ENCODE results near the gene CACNA2D1. TPM values are rescaled to one million over a fixed set of nuclear protein-coding genes. Genes with fewer than 3 reads are reported as not detected.
"Not testable (repeated sequence)": the region's sequence is repeated elsewhere in the genome, so short reads cannot be mapped to it uniquely, and the experiment has no call there.

CACNA2D1 gene
- total RNA-seq, 1 donor from 2014 or later, result 46.1 TPM

DNA sequence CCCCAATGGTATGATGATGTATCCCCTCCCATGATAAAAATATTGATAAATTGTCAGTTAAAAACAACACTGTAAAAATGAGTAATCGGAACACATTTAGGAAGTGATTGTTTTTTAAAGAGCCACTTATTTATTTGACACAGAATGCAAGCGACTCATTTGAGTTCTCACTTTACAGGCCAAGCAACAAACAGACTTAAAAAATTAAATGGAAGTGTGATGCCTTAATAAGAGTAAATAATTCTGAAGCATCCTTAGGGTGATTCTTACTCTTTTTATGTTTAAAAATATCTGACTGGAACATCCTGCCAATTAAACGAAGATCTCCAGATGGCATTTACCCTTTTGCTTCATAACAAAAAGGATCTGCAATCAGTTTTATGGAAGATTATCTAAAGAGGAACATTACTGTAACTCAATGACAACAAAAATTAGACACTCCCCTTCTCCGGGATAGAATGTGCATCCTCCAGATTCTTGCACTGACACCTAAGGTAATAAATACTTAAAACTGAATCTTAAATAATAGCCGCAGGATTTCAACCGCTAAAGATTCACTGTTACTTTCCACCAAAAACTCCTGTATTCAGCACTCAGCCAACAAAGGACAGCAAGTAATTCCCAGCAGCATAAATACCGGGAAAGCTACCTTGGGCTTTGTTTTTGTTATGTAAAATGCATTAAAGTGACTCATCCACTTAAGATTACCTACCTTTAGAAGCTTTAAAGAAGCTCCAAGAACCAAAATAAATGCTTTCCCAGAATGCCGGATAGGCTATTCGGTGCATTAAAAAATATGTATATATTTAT, 1.7 kb downstream of the CACNA2D1 start:
- no peak for ATAC-seq
- DNase-seq (ENCODE audit: missing footprints), result no peak
- intact Hi-C loops (cut with DNase I), result loop anchor here (2.0 to 10.0 kb wide), 3 partner anchors 127 to 387 kb away; no protein-coding TSS in a partner anchor

DNA sequence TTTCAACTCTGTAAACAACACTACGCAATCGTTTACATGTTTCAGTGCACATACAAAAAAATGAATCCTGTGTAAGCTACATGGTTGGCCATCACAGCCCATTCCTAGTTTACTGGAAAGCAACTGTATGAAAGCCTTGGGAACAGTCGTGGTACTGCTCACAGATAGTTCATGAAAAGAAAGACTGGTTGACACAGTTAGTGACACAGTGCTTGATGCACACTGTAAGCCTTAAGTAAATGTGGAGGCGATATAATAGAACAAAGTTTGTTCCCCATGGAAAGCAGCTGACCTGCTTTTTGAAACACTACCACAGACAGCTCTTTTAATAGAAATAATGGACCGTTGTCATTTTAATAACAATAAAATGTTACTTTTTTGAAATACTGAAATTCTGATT, 5.1 kb downstream of the CACNA2D1 start:
- intact Hi-C loops (cut with DNase I), result no loop called here
- ATAC-seq (no peak), DNase-seq (ENCODE audit: missing footprints) (no peak)

DNA sequence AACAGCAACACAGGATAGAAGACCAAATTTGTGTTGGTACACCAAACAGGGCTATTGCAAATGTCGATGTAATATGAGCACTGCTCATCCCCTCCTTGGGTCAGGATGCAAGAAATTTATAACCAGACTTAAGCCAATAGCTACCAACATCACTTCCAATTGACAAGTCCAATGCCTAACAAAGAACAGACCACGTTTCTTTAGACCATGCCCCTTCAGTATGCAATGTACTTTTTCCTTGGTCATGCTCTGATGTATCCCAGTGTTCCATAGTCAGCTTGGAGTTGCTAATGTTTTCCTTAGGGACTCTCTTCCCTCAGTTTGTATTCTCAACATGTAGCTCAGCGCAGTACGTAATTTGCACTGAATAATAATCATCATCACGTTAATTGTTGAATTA, 7.8 kb downstream of the CACNA2D1 start:
- intact Hi-C loops (cut with DNase I), result no loop called here
- ATAC-seq (no peak), DNase-seq (ENCODE audit: missing footprints) (no peak)

DNA sequence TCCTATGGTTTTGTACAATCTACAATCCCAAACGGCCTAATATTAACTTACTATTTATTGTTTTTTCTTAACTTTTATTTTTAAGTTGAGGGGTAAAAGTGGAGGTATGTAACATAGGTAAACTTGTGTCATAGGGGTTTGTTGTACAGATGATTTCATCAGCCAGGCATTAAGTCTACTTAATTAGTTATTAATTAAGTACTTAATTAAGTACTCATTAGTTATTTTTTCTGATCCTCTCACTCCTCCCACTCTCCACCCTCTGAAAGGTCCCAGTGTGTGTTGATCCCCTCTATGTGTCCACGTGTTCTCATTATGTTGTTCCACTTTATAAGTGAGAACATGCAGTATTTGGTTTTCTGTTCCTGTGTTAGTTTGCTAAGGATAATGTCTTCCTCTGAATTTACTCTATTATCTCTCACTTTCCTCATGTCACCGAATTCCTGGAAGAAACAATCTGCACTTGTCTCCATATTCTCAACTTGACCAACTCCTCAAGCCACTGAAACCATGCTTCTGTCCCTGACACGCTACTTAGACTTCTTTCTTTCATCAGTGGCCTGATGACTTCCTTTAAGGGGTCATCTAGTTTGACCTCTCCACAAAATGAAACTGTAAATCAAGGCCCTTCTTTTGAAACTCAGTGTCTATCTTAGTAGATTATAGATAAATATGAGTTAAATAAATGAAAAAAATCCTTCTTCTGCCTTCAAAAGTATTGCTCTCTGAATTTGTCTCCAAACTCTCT, 9.1 kb downstream of the CACNA2D1 start:
- ATAC-seq (no peak), DNase-seq (ENCODE audit: missing footprints) (no peak)
- intact Hi-C loops (cut with DNase I), result no loop called here

DNA sequence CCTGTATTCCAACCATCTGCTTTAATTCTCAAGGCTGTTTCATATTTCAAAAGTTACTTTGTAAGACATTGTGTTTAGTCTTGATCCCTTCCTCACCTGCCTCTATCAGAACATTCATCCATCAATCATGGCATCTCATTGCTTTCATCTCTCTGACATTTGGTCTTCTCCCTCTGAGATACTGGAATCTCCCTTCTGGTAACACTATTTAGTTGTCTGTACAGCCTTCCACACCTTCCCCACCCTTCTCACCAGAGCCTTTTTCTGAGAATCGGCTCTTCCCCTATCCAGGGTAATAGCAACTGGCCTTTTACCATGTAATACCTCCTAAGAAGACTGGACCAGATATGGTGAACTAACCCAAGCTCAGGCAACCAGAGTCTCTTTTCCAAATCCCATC, 10.1 kb downstream of the CACNA2D1 start:
- ATAC-seq (no peak), DNase-seq (ENCODE audit: missing footprints) (no peak)
- intact Hi-C loops (cut with DNase I), result no loop called here

DNA sequence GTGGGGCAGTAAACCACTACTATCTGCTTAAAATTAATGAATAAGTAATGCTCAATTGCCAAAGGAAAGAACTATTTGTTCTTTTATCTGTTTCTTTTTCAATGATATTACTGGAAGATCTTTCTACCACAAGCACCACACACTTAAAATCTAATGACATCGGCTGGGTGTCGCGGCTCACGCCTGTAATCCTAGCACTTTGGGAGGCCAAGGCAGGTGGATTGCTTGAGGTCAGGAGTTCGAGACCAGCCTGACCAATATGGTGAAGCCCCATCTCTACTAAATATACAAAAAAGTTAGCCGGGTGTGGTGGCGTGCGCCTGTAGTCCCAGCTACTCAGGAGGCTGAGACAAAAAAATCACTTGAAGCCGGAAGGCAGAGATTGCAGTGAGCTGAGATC, 10.8 kb downstream of the CACNA2D1 start:
- DNase-seq (ENCODE audit: missing footprints); ATAC-seq; intact Hi-C loops (cut with DNase I): not testable (repeated sequence)

DNA sequence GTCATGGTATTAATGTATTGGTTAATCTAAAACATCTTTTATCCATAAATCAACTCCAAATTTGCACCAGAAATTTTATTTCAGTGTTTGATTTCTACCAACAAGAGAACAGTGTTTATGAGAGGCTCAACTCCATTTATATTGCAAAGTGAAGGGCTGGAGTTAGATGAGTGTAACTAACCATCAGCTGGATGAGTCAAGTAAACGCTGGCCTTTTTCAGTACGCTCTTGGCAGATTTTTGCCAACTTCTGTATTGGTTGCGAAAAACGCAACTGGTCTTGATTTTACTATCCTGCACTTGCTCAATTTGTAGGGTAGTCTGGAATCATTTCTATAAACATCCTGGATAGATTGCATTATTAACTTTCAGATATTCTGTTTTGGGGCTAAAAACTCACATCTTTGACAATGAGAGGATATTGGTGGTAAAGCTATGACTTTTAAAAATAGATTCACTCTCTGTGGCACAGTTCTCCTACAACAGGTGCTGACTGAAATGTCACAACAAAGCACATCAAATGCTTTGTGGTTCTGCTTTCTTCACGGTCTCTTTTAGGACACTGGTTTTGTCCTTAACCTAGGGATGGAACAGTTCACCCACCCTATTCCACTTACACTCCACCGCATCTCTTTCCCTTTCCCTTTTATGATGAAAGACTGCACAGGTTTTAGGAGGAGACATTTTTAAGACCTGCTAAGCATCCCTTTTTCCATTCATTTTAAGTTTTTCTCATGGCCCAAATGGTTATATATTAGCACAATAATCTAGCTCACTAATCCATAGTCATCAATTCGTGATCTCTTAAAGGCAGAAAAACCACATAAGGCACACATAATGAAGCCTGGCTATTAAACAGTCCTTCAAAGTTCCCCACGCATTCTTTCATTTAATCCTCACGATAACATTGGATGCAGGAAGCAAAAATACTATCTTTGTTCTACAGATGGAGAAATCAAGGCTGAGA, 12.8 kb downstream of the CACNA2D1 start:
- DNase-seq (ENCODE audit: missing footprints) (no peak), ATAC-seq (no peak)
- intact Hi-C loops (cut with DNase I), result no loop called here

DNA sequence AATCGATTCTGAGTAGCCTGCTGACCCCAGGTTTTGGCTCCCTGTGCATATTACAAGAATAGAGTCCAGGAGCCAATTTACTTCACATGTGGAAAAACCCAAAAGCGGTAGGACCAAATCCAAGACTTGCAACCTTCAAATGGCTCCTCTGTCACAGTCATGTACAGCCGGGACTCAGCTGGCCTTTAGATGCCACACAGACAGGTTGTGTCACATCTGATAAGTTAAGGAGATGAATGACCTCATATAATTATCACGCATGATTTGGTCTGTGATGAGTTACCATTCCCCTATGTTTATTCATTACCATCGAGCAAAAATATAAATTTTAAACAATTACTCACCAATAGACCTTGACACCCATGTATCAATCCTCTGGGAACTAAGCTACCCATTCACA, 14.2 kb downstream of the CACNA2D1 start:
- ATAC-seq, result no peak
- DNase-seq (ENCODE audit: missing footprints), result no peak
- intact Hi-C loops (cut with DNase I), result no loop called here

DNA sequence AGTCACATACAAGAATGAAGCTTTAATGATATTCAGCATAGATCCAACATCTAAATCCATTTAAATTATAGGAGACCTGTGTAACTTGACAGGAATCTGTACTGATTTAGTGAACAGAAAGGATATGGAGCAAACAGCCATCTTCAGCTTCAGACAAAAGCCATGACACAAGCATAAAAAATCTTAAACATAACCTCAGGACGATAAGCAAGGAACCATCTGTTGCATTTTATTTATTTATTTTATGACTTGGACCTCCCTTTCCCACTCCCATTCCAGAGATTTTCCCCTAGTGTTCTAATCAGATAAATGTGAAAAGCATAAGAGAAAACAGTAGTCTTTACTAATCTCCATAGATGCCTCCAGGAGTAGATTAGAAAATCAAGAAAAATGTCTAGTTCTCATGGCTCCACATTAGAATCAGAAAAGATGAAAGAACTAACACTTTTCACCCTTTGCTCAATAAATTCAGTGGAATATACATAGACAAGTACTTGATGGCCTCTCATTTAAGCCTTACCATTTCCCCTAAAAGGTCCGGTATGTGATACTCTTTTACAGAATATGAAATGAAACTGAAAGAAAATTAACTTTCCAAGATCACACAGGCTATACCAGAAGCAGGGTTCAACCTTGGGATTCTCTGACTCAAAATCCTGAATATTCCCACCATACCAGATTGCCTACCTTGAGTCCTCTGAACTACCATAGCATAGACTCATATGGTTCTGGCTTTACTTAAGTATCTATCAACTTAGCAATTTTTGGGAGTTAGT, 15.2 kb downstream of the CACNA2D1 start:
- ATAC-seq (no peak), DNase-seq (ENCODE audit: missing footprints) (no peak)
- intact Hi-C loops (cut with DNase I), result no loop called here

DNA sequence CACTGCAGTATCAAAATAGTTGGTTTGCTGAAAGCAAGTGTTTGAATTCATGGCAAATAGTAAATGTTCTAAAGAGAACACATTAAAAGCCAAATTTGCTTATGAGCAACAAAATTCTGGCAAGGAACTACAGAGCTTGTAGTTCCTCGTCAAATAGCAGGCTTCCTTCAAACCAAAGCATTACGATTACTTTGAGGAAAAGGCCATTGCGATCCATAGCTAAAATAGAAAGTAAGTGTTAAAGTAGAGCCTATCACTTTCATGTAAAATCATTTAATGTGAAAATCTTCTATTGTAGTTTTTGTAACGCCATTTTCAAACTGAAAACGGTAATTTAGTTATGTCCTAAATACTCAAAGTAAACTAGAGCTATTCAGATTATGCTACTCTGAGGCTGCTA, 20.1 kb downstream of the CACNA2D1 start:
- ATAC-seq (no peak), DNase-seq (ENCODE audit: missing footprints) (no peak)
- intact Hi-C loops (cut with DNase I), result no loop called here

DNA sequence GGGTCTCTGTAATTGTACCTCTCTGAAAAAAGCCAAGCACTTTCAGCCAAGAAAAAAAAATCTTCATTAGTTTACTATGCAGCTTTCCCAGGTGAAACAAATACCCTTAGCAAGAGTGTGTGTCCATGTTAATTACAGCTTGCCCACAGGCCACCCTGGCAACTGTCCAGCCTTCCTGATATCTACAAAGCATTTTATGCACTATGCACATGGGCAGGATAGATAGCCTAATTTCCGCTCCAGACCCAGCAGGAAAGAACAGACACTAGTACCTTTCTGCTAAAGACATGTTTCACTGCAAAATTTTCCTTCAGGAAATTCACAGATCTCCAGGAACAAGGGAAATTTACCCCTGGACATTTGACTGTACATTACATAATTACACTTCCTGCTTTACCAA, 24.4 kb downstream of the CACNA2D1 start:
- no peak for ATAC-seq
- intact Hi-C loops (cut with DNase I), result no loop called here
- DNase-seq (ENCODE audit: missing footprints), result no peak

DNA sequence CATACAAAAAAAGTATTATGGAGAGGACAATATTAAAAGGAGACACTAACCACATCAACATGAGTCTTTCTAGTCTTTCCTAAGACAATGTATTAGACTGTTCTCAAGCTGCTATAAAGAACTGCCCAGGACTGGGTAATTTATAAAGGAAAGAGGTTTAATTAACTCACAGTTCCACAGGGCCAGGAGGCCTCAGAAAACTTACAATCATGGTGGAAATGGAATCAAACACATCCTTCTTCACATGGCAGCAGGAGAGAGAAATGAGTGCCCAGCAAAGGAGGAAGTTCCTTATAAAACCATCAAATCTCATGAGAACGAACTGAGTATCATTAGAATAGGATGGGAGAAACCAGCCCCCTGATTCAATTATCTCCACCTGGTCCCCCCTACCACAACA, 25.7 kb downstream of the CACNA2D1 start:
- intact Hi-C loops (cut with DNase I), result no loop called here

DNA sequence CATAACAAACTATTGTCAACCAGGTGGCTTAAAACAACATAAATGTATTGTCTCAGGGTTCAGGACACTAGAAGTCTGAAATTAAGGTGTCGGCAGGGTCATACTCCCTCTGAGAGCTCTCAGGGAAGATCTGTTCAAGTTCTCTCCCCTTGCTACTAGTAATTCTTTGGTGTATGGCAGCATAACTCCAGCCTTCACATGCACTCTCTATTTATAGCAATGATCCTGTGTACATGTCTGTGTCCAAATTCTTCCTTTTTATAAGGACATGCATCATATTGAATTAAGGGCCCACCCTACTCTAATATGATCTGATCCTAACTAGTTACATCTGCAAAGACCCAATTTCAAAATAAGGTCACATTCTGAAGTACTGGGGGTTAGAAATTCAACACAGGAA, 27.2 kb downstream of the CACNA2D1 start:
- DNase-seq (ENCODE audit: missing footprints) (no peak), ATAC-seq (no peak)
- intact Hi-C loops (cut with DNase I), result no loop called here

More for the DNA sequence above, 25.7 kb downstream of the CACNA2D1 start:
- no peak for DNase-seq (ENCODE audit: missing footprints)
- ATAC-seq, result no peak

DNA sequence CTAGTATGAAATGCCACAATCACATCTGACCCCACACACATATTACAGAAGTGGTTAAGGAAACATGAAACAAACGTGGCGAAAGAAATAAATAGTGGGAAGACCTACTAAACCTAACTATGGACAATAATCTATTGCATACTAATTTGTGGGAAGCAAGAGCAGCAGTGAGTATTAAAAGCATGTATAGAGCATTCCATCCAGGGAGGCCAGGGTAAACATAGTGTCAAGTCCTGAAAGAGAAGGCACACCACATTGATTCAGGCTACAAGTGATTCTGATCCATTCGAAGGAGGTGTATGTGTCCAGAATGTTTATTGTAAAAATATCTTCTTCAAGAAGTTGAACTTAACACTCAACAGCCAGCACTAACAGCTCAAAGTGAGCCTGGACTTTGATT, 29.2 kb downstream of the CACNA2D1 start:
- no peak for ATAC-seq
- no peak for DNase-seq (ENCODE audit: missing footprints)
- intact Hi-C loops (cut with DNase I), result no loop called here

DNA sequence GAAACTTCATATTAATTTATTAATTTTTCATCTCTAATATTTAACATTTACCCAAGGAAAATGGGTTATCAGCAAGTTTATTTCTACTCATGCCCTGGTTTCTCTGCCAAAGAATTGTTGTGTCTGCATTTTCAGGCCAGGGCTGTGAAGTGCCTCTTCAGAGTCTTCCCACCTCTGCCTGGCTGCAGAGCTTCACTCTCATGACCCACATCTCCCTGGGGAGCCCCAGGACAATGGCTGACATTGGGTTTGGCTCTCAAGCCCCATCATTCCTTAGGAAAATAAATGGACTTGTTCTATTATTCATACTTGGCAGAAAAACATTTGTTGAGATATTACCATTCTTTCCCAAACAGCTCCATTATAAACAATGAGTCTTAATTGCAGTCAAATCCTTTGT, 30.3 kb downstream of the CACNA2D1 start:
- intact Hi-C loops (cut with DNase I), result no loop called here
- ATAC-seq, result no peak
- DNase-seq (ENCODE audit: missing footprints), result no peak

DNA sequence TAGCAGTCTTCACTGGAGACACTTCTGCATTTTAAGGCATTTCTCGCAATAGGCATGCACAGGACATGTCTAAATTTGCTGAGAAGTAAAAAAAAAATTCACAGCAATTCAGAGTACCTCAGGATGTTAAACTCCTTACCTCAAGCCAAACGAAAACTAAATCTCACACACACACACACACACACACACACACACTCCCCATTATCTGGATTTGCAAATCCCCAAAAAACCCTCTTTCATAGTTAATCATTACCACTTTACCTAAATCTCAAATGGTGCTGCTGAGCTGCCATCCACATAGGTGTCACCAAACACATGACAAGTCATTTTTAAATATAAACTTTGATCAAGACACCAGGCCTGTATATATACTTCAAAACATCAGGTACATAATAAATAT, 31.8 kb downstream of the CACNA2D1 start:
- no peak for DNase-seq (ENCODE audit: missing footprints)
- no peak for ATAC-seq
- intact Hi-C loops (cut with DNase I), result no loop called here

DNA sequence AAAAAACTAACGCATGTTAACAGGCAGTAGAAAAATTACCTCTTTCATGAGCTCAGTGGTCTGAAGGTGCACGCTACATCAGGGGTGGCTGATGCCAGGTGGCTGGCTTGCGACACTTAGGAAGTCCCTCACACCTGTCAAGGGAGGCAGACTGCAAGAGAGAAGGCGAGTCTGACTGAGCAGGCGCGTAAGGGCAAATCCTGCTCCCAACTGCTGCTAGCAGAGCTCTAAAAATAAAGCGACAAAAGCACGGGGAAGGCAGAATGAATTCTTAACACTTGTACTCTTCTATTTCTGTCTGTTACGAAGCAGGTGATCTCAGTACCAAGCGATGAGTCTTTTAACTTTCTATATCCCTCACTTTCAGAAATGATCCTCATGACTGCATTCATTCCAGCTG, 33.1 kb downstream of the CACNA2D1 start:
- intact Hi-C loops (cut with DNase I), result no loop called here
- DNase-seq (ENCODE audit: missing footprints), result no peak
- ATAC-seq, result peak; percentile 95

DNA sequence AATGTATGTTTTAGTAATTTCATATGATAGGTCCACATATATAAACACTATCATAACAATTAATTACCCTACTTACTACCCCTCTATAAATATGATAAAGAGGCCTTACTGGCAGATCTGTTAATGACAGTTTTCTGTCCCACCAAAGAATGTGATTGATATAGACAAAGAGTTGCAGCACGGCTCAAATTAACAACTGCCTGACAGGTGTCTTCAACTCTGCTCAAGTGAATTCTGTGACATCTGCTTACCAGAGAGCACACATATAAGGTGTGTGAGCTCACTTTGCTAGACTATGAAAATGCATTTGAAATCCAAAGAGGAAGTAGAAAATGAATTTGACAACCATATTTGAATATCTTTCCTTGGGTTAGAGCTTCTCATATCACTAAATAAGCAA, 36.6 kb downstream of the CACNA2D1 start:
- intact Hi-C loops (cut with DNase I), result no loop called here
- DNase-seq (ENCODE audit: missing footprints) (no peak), ATAC-seq (no peak)

DNA sequence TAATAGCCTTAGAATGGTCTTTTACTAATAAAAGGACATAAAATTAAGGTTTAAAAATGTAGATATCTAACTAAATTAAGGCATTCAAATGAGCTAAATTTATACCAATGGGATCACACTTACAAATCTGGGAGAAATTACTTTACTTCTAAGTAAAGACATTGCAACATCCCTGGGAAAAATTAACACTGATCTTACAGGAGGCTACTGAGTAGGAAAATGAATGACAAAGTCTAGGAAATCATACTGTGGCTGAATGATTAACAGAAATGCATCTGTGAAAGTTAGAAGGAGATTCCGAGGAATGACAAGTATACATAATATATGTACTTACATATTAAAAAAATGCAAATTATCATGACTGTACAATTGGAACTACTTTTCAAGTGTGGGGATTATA, 38.3 kb downstream of the CACNA2D1 start:
- intact Hi-C loops (cut with DNase I), result no loop called here
- ATAC-seq, result no peak
- DNase-seq (ENCODE audit: missing footprints), result no peak

All from Right ventricle myocardium inferior (tissue), 1 donor.